GM12872 (cell line): ENCODE measurements around the gene ZC3H4.

Experiments used
- TF ChIP-seq, protein P1 (sequence below): IDR thresholded peaks from 3 replicates; pipeline ENCODE4 v1.5.1; 2011; ENCODE audit warnings: low read depth, mild to moderate bottlenecking, low read length, moderate library complexity; ENCODE audit not compliant: insufficient read depth

ZC3H4 gene

DNA sequence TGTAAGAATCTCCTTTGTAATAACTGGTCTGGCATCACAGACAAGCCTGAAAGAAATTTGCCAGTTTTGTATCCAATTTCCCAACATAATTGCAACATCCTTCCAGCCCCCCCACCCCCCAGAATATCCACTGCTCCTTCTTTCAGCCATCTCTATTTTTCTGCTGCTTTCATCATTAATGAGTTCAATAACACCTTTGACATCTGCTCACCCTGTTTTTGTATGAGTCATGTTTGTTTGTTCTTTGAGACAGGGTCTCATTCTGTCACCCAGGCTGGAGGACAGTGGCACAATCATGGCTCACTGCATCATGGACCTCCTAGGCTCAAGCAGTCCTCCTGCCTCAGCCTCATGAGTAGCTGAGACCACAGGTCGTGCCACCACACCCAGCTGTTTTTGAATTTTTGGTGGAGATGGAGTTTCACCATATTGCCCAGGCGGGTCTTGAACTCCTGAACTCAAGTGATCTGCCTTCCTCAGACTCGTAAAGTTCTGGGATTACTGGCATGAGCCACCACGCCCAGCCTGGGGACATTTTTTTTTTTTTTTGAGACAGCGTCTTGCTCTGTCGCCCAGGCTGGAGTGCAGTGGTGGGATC, 7.0 kb upstream of the ZC3H4 start:
- TF ChIP-seq, protein P1, sequence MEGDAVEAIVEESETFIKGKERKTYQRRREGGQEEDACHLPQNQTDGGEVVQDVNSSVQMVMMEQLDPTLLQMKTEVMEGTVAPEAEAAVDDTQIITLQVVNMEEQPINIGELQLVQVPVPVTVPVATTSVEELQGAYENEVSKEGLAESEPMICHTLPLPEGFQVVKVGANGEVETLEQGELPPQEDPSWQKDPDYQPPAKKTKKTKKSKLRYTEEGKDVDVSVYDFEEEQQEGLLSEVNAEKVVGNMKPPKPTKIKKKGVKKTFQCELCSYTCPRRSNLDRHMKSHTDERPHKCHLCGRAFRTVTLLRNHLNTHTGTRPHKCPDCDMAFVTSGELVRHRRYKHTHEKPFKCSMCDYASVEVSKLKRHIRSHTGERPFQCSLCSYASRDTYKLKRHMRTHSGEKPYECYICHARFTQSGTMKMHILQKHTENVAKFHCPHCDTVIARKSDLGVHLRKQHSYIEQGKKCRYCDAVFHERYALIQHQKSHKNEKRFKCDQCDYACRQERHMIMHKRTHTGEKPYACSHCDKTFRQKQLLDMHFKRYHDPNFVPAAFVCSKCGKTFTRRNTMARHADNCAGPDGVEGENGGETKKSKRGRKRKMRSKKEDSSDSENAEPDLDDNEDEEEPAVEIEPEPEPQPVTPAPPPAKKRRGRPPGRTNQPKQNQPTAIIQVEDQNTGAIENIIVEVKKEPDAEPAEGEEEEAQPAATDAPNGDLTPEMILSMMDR, result no peak

DNA sequence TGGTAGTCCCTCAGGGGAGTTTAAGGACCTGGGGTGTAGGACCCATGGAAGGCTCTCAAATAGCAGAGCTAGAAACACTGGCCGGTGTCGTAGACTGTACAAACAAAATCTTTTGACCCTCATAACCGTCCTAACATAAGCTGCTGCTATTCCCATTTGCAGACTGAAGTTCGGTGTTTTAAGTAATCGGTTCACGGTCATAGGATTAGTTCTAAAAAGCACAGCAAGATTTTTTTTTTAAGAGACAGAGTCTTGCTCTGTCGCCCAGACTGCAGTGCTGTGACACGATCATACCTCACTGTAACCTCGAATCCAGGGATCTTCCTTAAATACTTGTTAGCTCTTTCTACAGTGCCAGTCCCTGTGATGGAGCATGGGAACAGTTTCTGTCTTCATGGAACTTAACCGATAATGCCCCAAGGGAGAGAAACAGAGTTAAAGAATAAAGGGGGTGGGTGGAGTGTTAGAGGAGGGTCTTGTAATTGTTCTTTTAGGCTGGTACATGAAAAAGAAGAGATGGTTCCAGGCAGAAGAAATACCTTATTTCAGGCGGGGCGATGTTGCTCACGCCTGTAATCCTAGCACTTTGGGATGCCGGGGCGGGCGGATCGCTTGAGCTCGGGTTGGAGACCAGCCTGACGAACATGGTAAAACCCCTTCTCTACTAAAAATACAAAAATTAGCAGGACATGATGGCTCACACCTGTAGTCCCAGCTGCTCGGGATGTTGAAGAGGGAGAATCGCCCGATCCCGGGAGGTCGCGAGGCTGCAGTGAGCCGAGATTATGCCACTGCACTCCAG, 475 bp upstream of the ZC3H4 start:
- TF ChIP-seq, protein P1, result no peak

DNA sequence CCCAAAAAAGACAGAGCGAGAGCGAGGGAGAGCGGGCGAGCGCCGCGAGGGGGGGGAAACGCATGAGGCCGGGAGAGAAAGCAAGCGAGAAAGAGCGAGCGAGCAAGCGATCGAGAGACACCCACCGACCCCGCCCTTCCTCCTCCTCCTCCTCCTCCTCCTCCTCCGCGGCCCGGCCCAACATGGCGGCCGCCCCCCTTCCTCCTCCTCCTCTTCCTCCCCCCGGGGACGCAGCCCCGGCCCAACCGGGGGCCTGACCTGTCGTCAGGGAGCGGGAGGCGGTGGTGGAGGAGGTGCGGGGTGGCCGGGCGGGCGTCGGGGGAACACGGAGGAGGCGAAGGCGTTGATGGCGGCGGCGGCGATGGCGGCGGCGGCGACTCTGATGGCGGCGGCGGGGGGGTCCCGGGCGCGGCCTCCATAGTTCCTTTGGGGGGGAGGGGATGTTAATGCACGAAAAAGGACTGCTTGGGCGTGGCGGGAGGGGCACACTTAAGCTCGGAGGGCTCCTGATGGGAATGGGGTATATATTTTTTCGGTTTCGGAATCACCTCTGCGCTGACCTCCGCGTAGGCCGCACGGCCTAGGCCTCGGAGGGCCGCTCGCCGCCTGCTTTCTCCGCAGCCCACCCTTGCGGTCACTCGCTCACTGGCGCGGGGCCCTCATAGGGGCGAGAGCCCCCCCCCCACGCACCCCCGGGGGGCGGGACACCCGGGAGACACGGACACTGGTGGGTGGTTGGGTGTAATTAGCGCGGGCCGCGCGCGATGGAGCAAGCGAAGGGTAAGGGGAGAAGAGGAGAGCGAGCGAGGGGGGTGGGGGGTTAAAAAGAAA, 1.2 kb downstream of the ZC3H4 start:
- TF ChIP-seq, protein P1, result no peak

DNA sequence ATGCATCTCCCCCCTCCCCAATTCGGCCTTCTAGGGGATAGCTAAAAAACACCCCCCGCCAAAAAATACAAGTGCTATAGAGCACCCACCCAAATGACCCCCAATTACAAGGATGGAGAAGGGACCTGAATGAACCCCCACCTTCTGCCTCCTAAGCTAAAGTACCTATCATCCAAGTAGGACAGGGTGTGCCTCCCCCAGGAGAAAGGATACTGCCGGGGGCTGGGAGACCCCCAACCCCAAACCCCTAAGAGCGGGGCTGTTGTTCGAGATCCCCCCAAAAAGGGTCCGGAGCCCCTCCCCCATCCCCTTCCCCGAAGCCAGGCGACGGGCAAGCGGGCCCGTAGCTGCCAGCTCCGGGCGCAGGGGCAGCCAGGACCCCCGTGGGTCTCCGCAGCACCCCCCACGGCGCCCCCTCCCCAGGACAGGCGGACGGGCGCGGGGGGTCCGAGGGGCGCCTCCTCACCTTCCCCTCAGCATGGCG, 1.9 kb downstream of the ZC3H4 start:
- TF ChIP-seq, protein P1, result no peak

DNA sequence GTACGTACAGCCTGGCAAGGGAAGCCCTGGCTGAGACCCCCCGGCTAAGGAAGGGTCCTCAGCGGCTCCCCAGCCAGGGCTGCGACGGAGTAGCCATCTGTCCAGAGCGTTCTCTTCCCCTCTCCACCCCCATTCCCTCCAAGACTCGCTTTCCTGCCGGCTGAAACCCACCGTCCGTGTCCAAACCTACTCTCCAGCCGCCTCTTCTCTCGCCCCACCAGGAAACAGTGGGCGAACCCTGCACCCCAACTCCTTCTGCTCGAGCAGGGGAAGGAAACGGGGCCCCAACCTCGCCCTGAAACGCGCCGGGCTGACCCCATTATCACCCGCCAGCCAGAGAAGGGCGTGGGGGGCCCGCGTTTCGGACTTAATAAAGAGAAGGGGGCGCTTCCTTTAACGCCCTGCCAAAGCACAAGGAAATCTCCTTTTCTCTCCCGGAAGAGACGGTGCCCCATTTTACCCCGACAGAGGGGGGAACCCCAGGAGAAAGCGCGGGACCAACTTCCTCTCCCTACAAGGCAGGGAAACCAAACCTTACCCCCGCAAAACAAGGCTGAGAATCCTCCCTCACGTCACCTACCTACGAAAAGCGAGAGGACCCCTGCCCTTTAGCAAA, 2.5 kb downstream of the ZC3H4 start:
- TF ChIP-seq, protein P1, result no peak

DNA sequence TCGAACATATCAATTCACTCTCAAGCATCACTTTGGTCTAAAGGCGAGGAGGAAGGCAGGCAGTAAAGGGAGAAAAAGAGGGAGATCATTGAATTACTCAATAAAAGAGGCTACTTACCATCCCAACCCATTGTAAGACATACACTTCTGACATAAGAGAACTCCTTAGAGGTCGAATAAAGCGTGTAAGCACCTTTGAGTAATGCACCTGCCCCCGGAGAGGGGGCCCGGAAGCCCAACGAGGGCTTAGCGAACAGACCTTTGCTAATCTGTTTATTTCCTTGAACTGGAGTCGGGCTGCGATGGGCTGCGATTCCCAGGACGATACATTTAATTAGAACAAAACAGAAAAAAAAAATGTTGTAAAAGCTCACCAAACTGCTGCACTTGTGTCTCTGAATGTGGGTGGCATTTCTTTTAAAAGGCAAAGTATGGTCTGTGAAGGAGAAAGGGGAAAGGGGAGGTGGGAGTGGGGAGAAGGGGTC, 3.0 kb downstream of the ZC3H4 start:
- TF ChIP-seq, protein P1, result no peak
